SJCRH30 (cell line): ENCODE measurements around the gene SLC29A3. TPM values are rescaled to one million over a fixed set of nuclear protein-coding genes. Genes with fewer than 3 reads are reported as not detected.
"Not testable (repeated sequence)": the region's sequence is repeated elsewhere in the genome, so short reads cannot be mapped to it uniquely, and the experiment has no call there.

ENCODE experiments used
- DNase-seq, 2 experiments: peaks; one replicate each; pipeline ENCODE4 v3.0.0-alpha.2; 2015 to 2020
- H3K27ac ChIP-seq: fragments of 250-450 bp; sonication (Bioruptor Pico); 2 replicates; pipeline ENCODE4 v1.5.1; 2020; ENCODE audit warnings: mild to moderate bottlenecking, moderate library complexity
- H3K27me3 ChIP-seq: fragments of 250-450 bp; sonication (Bioruptor Pico); 2 replicates; pipeline ENCODE4 v1.5.1; 2020; ENCODE audit warnings: mild to moderate bottlenecking, moderate library complexity
- H3K36me3 ChIP-seq: fragments of 250-450 bp; sonication (Bioruptor Pico); 2 replicates; pipeline ENCODE4 v1.5.1; 2020; ENCODE audit warnings: mild to moderate bottlenecking, moderate library complexity
- H3K4me1 ChIP-seq: fragments of 250-450 bp; sonication (Bioruptor Pico); 2 replicates; pipeline ENCODE4 v1.5.1; 2020; ENCODE audit warnings: mild to moderate bottlenecking, moderate library complexity
- H3K4me3 ChIP-seq: fragments of 250-450 bp; sonication (Bioruptor Pico); 2 replicates; pipeline ENCODE4 v1.5.1; 2020; ENCODE audit warnings: mild to moderate bottlenecking, moderate library complexity
- H3K9me3 ChIP-seq: fragments of 250-450 bp; sonication (Bioruptor Pico); replicated peaks from 2 replicates; pipeline ENCODE4 v1.5.1; 2020; ENCODE audit warnings: mild to moderate bottlenecking, moderate library complexity
- total RNA-seq: library from RNA; depleted of rRNA; stranded (reverse); fragments of >200 nt; shearing (Covaris generic); gene quantifications from 2 replicates; pipeline ENCODE4 v1.2.3, GENCODE V29; 2014

SLC29A3 gene
- total RNA-seq, 1 experiment from 2014 or later = 1.8 TPM

- no peaks in the 10 kb centered on the region for H3K27me3 ChIP-seq
- no peaks in the 10 kb centered on the region for H3K36me3 ChIP-seq
- DNase-seq = no peak
- no peak overlapping the region for H3K4me3 ChIP-seq
- H3K4me1 ChIP-seq = no peaks in the 10 kb centered on the region
- no peak overlapping the region for H3K27ac ChIP-seq
- H3K9me3 ChIP-seq = no peaks in the 10 kb centered on the region
Observed at GRCh38 chr10:71351628-71352319, 32.7 kb downstream of the SLC29A3 start.

- Histone ChIP-seq H3K4me1 (no peaks in the 10 kb centered on the region), H3K9me3 (no peaks in the 10 kb centered on the region), H3K4me3 (no peak overlapping the region), H3K36me3 (no peaks in the 10 kb centered on the region), H3K27ac (no peak overlapping the region), H3K27me3 (no peaks in the 10 kb centered on the region)
- no peak for DNase-seq
Observed at GRCh38 chr10:71353639-71354038, 34.6 kb downstream of the SLC29A3 start.

DNA sequence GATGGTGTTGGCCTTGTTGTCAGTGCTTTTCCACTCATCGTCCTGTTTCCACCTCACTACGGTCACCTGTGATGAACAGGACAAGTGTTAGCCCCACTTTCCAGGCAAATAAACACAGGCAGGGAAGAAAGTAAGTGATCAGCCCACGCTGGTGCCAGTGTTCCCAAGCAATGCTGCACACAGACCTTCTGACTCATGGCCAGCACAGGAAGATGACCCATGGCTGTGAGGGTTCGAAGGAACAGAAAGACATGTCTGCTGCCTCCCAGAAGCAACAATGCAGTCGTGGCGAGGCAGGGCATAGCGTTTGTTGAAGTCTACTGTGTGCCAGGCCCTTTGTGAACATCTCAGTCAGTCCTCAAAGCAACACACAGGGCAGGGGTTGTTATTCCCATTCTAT, 35.7 kb downstream of the SLC29A3 start:
- DNase-seq = no peak
- Histone ChIP-seq H3K27me3 (no peaks in the 10 kb centered on the region), H3K36me3 (no peaks in the 10 kb centered on the region), H3K4me3 (no peak overlapping the region), H3K4me1 (no peaks in the 10 kb centered on the region), H3K27ac (no peak overlapping the region), H3K9me3 (no peaks in the 10 kb centered on the region)

GRCh38 chr10:71355886-71356285, 36.8 kb downstream of the SLC29A3 start:
- Histone ChIP-seq H3K4me1 (no peaks in the 10 kb centered on the region), H3K4me3 (no peak overlapping the region), H3K27me3 (no peaks in the 10 kb centered on the region), H3K9me3 (no peaks in the 10 kb centered on the region), H3K36me3 (no peaks in the 10 kb centered on the region), H3K27ac (no peak overlapping the region)
- no peak for DNase-seq

DNA sequence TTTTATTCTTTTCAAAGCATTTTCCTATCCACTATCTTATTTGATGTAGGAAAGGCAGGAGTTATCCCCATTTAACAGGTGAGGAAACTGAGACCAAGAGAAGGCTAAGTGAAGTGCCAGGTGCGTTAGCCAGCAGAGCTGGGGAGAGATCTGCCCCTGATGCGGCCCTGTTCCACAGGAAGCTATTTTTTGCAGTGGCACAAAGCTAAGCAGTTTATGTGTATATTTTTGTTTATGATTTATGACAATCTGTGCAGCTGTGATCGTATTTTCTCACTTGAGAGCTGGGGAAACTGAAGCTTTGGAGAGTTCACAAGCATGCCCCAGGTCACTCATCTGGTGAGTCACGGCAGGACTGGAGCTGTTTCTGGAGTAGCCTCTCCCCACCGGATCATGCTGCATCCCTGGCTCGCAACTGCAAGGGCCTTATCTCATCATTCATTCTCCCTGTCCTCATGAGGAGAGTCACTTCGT, 38.8 kb downstream of the SLC29A3 start:
- H3K9me3 ChIP-seq = no peaks in the 10 kb centered on the region
- no peaks in the 10 kb centered on the region for H3K27me3 ChIP-seq
- no peaks in the 10 kb centered on the region for H3K4me1 ChIP-seq
- no peak for DNase-seq
- no peak overlapping the region for H3K27ac ChIP-seq
- H3K36me3 ChIP-seq = no peaks in the 10 kb centered on the region
- H3K4me3 ChIP-seq = no peak overlapping the region

- Histone ChIP-seq H3K36me3 (no peaks in the 10 kb centered on the region), H3K27ac (no peak overlapping the region), H3K9me3 (no peaks in the 10 kb centered on the region), H3K4me3 (no peak overlapping the region), H3K4me1 (no peaks in the 10 kb centered on the region), H3K27me3 (no peaks in the 10 kb centered on the region)
- DNase-seq = no peak
Observed at GRCh38 chr10:71358277-71358676, 39.2 kb downstream of the SLC29A3 start.

- H3K4me1 ChIP-seq, H3K27ac ChIP-seq, H3K9me3 ChIP-seq, DNase-seq, H3K36me3 ChIP-seq, H3K4me3 ChIP-seq, H3K27me3 ChIP-seq: not testable (repeated sequence)
Observed at GRCh38 chr10:71358906-71359305, 39.8 kb downstream of the SLC29A3 start.

DNA sequence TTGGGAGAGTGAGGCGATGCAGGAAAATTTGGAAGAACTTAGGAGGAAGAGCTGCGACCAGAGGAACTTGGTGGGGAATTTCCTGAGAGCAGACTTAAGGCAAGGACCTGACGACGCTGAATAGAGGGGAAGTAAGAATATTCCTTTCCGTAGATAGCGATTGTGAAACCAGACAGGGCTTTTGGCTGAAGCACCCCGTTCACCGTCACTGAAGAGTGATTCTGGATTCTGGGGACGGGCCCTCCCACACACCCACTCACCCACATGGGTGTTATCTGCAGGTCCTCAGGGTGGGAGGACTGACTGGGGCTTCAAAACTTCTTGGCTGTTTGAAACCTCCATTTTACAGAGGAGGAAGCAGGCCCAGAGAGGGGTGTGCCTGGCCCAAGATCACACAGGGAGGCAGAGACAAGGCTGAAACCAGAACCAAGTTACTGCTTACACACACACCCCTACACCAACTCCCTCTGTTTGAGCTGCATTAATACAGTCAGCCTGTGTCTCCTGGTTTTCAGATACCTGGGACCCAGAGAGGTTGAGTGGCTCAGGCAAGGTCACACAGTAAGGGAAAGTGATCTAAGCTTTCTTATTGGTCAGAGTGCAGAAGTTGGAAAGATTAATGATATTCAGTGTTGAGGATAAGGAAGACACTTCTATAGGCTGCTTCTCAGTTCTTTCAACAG, 40.4 kb downstream of the SLC29A3 start:
- Histone ChIP-seq H3K4me1 (no peaks in the 10 kb centered on the region), H3K36me3 (no peaks in the 10 kb centered on the region), H3K27ac (no peak overlapping the region), H3K9me3 (no peaks in the 10 kb centered on the region), H3K27me3 (no peaks in the 10 kb centered on the region), H3K4me3 (no peak overlapping the region)
- no peak for DNase-seq

GRCh38 chr10:71360735-71361134, 41.7 kb downstream of the SLC29A3 start:
- H3K36me3 ChIP-seq = no peaks in the 10 kb centered on the region
- no peaks in the 10 kb centered on the region for H3K4me1 ChIP-seq
- no peak overlapping the region for H3K27ac ChIP-seq
- no peaks in the 10 kb centered on the region for H3K9me3 ChIP-seq
- H3K4me3 ChIP-seq = no peak overlapping the region
- H3K27me3 ChIP-seq = no peaks in the 10 kb centered on the region
- no peak for DNase-seq

GRCh38 chr10:71361581-71361980, 42.5 kb downstream of the SLC29A3 start:
- Histone ChIP-seq H3K27ac (no peak overlapping the region), H3K36me3 (no peaks in the 10 kb centered on the region), H3K9me3 (no peaks in the 10 kb centered on the region), H3K4me3 (no peak overlapping the region), H3K27me3 (no peaks in the 10 kb centered on the region), H3K4me1 (no peaks in the 10 kb centered on the region)
- DNase-seq = no peak

DNA sequence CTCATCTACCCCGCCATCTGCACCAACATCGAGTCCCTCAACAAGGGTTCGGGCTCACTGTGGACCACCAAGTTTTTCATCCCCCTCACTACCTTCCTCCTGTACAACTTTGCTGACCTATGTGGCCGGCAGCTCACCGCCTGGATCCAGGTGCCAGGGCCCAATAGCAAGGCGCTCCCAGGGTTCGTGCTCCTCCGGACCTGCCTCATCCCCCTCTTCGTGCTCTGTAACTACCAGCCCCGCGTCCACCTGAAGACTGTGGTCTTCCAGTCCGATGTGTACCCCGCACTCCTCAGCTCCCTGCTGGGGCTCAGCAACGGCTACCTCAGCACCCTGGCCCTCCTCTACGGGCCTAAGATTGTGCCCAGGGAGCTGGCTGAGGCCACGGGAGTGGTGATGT, 43.1 kb downstream of the SLC29A3 start:
- DNase-seq = no peak
- no peak overlapping the region for H3K27ac ChIP-seq
- H3K36me3 ChIP-seq = no peaks in the 10 kb centered on the region

GRCh38 chr10:71363936-71364335, 44.9 kb downstream of the SLC29A3 start:
- no peaks in the 10 kb centered on the region for H3K9me3 ChIP-seq
- no peaks in the 10 kb centered on the region for H3K27me3 ChIP-seq
- no peak for DNase-seq
- no peak overlapping the region for H3K27ac ChIP-seq
- no peaks in the 10 kb centered on the region for H3K36me3 ChIP-seq
- H3K4me1 ChIP-seq = no peaks in the 10 kb centered on the region
- H3K4me3 ChIP-seq = no peak overlapping the region

More for the DNA sequence above, 43.1 kb downstream of the SLC29A3 start:
- Histone ChIP-seq H3K4me1 (no peaks in the 10 kb centered on the region), H3K9me3 (no peaks in the 10 kb centered on the region), H3K4me3 (no peak overlapping the region), H3K27me3 (no peaks in the 10 kb centered on the region)

DNA sequence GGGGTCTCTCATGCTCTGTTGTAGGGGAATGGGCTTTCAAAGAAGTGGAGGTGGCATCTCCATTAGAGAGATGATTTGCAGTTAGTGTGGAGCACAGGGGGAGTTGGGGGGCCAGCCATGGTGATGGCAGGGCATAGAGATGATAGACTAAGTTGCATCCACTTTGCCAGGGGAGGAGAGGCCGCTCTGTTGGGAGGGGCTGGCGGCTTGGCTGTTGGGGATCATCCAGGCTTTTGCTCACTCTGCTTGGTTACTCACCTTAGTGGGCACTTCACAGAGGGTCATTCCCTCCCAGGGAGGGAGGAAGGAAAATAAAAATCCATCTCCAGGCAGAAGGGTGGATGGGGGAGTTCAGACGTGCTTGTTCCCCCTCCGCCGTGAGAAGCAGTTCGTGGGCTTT, 46.3 kb downstream of the SLC29A3 start:
- Histone ChIP-seq H3K9me3 (no peaks in the 10 kb centered on the region), H3K27ac (no peak overlapping the region), H3K27me3 (no peaks in the 10 kb centered on the region), H3K36me3 (no peaks in the 10 kb centered on the region), H3K4me1 (no peaks in the 10 kb centered on the region), H3K4me3 (no peak overlapping the region)
- DNase-seq = no peak

DNA sequence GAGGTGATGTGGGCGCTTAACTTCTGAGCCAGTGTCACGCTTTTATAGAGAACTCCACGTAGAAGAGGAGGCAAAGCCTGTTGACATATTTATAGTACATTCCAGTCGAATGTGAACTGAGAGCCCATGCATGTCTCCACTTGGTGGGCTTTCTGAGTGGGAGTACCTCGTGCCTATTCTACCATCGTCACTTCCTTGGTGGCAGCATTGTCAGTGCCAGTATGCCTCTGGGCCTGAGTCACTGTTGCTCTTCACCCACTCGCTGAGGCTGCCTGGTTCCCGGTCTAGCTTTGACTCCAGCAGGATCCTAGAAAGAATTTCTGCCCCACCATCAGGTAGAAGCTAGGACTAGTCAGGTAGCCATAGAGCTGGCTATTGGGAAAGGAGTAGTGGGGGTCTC, 47.6 kb downstream of the SLC29A3 start:
- no peak overlapping the region for H3K27ac ChIP-seq
- DNase-seq = no peak
- H3K4me1 ChIP-seq = no peaks in the 10 kb centered on the region
- no peak overlapping the region for H3K4me3 ChIP-seq
- no peaks in the 10 kb centered on the region for H3K9me3 ChIP-seq
- no peaks in the 10 kb centered on the region for H3K27me3 ChIP-seq
- H3K36me3 ChIP-seq = no peaks in the 10 kb centered on the region

DNA sequence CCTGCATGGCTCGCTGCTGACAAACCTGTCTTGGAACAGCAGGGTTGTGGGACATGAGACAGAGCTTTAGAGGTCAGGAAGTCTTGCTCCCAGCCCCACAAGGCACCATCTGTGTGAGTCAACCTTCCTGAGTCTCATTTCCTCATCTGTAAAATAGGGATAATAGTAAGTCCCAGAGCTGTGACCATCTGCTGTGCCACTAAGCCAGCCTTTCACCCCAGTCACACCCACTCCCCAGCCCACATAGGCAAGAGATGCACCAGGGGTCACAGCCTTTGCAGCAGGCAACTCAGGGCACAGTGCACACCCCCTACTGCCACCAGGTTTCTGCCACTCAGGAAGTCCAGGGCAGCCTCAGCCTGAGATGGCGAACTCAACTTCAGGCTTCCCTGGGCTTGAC, 48.2 kb downstream of the SLC29A3 start:
- no peaks in the 10 kb centered on the region for H3K4me1 ChIP-seq
- no peaks in the 10 kb centered on the region for H3K27me3 ChIP-seq
- H3K4me3 ChIP-seq = no peak overlapping the region
- H3K36me3 ChIP-seq = no peaks in the 10 kb centered on the region
- DNase-seq = no peak
- H3K9me3 ChIP-seq = no peaks in the 10 kb centered on the region
- H3K27ac ChIP-seq = no peak overlapping the region

- Histone ChIP-seq H3K36me3 (no peaks in the 10 kb centered on the region), H3K4me1 (no peaks in the 10 kb centered on the region), H3K27me3 (no peaks in the 10 kb centered on the region), H3K9me3 (no peaks in the 10 kb centered on the region), H3K27ac (no peak overlapping the region), H3K4me3 (no peak overlapping the region)
- no peak for DNase-seq
Observed at GRCh38 chr10:71368176-71368575, 49.1 kb downstream of the SLC29A3 start.
